ENCODE measurements around the gene MLLT1.

DNA sequence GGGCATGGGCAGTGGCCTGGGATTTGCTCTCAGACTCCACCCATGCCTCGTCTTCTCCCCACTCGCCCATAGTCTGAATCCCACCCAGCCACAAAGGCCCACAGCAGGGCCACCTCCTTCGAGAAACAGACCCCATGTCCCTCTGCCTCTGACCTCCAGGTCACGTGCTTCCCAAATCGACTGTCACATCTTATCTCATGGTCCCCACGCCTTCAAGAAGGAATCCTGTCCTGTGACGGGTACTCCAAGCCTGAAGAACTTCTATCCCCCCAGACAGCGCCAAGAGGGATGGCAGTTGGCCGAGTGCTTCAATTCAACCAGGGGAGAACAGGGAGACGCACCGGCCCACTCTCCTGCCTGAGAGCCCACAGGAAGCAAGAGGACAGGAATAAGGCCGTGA lies 16.5 kb downstream of the MLLT1 start:
- TF ChIP-seq, protein P1, sequence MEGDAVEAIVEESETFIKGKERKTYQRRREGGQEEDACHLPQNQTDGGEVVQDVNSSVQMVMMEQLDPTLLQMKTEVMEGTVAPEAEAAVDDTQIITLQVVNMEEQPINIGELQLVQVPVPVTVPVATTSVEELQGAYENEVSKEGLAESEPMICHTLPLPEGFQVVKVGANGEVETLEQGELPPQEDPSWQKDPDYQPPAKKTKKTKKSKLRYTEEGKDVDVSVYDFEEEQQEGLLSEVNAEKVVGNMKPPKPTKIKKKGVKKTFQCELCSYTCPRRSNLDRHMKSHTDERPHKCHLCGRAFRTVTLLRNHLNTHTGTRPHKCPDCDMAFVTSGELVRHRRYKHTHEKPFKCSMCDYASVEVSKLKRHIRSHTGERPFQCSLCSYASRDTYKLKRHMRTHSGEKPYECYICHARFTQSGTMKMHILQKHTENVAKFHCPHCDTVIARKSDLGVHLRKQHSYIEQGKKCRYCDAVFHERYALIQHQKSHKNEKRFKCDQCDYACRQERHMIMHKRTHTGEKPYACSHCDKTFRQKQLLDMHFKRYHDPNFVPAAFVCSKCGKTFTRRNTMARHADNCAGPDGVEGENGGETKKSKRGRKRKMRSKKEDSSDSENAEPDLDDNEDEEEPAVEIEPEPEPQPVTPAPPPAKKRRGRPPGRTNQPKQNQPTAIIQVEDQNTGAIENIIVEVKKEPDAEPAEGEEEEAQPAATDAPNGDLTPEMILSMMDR (IDR thresholded peaks at IDR 0.05; ENCODE audit: low read depth, low read length, poor library complexity, severe bottlenecking): no peak
- TF ChIP-seq EZH2phosphoT487 (IDR thresholded peaks at IDR 0.05; ENCODE audit: borderline replicate concordance, low read length): no peak
